Mononuclear cell (primary cell): ENCODE data around the gene MMP11. TPM values are rescaled to one million over a fixed set of nuclear protein-coding genes. Genes with fewer than 3 reads are reported as not detected.

Source experiments
- total RNA-seq: library from RNA; depleted of rRNA; stranded (reverse); fragments of >200 nt; gene quantifications from one replicate; pipeline ENCODE4 v1.2.3, GENCODE V29; 2012

MMP11 gene
- total RNA-seq, 1 donor, result 0.94 TPM

Other genes with a start within 250 kb of the MMP11 start
- gene IGLL1, start 192.6 kb upstream of the MMP11 start, total RNA-seq, result 0.31 TPM
- 0.73 TPM for gene DRICH1, start 140.5 kb upstream of the MMP11 start, total RNA-seq
- 9.2 TPM for gene RGL4, start 81.8 kb upstream of the MMP11 start, total RNA-seq
- 0.52 TPM for gene ZNF70, start 21.7 kb upstream of the MMP11 start, total RNA-seq
- 0.42 TPM for gene VPREB3, start 18.4 kb upstream of the MMP11 start, total RNA-seq
- gene C22orf15, start 9.9 kb upstream of the MMP11 start, total RNA-seq, result 0.31 TPM
- gene CHCHD10, start 4.9 kb upstream of the MMP11 start, total RNA-seq, result 9.0 TPM
- 31.8 TPM for gene SMARCB1, start 14.1 kb downstream of the MMP11 start, total RNA-seq
- gene DERL3, start 66.2 kb downstream of the MMP11 start, total RNA-seq, result 1.7 TPM
- 7.9 TPM for gene SLC2A11, start 85.0 kb downstream of the MMP11 start, total RNA-seq
- 66.7 TPM for gene MIF, start 121.5 kb downstream of the MMP11 start, total RNA-seq
- gene GSTT2B, start 188.3 kb downstream of the MMP11 start, total RNA-seq, result not detected
- gene DDTL, start 194.0 kb downstream of the MMP11 start, total RNA-seq, result 3.8 TPM
- 45.8 TPM for gene DDT, start 201.6 kb downstream of the MMP11 start, total RNA-seq
- not detected for gene GSTT2, start 207.3 kb downstream of the MMP11 start, total RNA-seq
- gene GSTT4, start 232.6 kb downstream of the MMP11 start, total RNA-seq, result not detected
- 49.7 TPM for gene CABIN1, start 238.5 kb downstream of the MMP11 start, total RNA-seq